K562 treated with DMSO at 1 percent for 4 hours (cell line): ENCODE data around the gene PM20D1. TPM values are rescaled to one million over a fixed set of nuclear protein-coding genes. Genes with fewer than 3 reads are reported as not detected.

Source experiments
- total RNA-seq: library from RNA; unstranded; fragments of 300-600 nt; gene quantifications from 2 replicates; pipeline ENCODE4 v1.2.3, GENCODE V29; 2022; ENCODE audit not compliant: insufficient read depth

PM20D1 gene
- not detected in 2 replicates for total RNA-seq

GRCh38 chr1:205849619-205850355 is at the start of gene PM20D1:
TSS of gene PM20D1 (minus strand) at chr1:205850132. CDS start at chr1:205850072, 60 bp downstream.

GRCh38 chr1:205812878-205813754 is 36.8 kb downstream of the PM20D1 start, which contains the start of gene SLC41A1:
TSS of gene SLC41A1 (minus strand) at chr1:205813198. CDS start at chr1:205810441, 2,757 bp downstream.

Other genes with a start within 250 kb of the PM20D1 start
- 6.9 and 7.4 TPM in 2 replicates for gene ELK4, start 218.1 kb downstream of the PM20D1 start, total RNA-seq
- gene SLC45A3, start 169.6 kb downstream of the PM20D1 start, total RNA-seq: 5.7 and 8.1 TPM in 2 replicates
- gene NUCKS1, start 100.0 kb downstream of the PM20D1 start, total RNA-seq: 190 and 427 TPM in 2 replicates
- gene RAB29, start 74.7 kb downstream of the PM20D1 start, total RNA-seq: 9.2 and 13.8 TPM in 2 replicates
- 6.0 and 9.0 TPM in 2 replicates for gene SLC41A1, start 36.9 kb downstream of the PM20D1 start, total RNA-seq
- not detected in 2 replicates for gene SLC26A9, start 93.3 kb upstream of the PM20D1 start, total RNA-seq
- not detected in 2 replicates for gene RAB7B, start 153.3 kb upstream of the PM20D1 start, total RNA-seq
- not detected in 2 replicates for gene CTSE, start 173.8 kb upstream of the PM20D1 start, total RNA-seq
- gene RHEX, start 203.0 kb upstream of the PM20D1 start, total RNA-seq: not detected in 2 replicates